NCI-H82 (cell line): ENCODE measurements around the gene HTR3A.

Experiments used
- DNase-seq: peaks from one replicate; lab custom pipeline; 2025; lab: John Stamatoyannopoulos, UW

HTR3A gene

GRCh38 chr11:113979431-113979830, 4.5 kb downstream of the HTR3A start:
- no peak for DNase-seq

- DNase-seq = no peak
These were observed 5.9 kb downstream of the HTR3A start for GRCh38 chr11:113980785-113981184.

- DNase-seq = no peak
These were observed 7.4 kb downstream of the HTR3A start for GRCh38 chr11:113982306-113982705.

- no peak for DNase-seq
These were observed 9.9 kb downstream of the HTR3A start for GRCh38 chr11:113984781-113985180.

- no peak for DNase-seq
These were observed 11.0 kb downstream of the HTR3A start for GRCh38 chr11:113985906-113986305.

- no peak for DNase-seq
These were observed 11.6 kb downstream of the HTR3A start for GRCh38 chr11:113986351-113987140.

- no peak for DNase-seq
These were observed 14.5 kb downstream of the HTR3A start for GRCh38 chr11:113989381-113989780.

GRCh38 chr11:113989916-113990315, 15.0 kb downstream of the HTR3A start:
- no peak for DNase-seq

GRCh38 chr11:113991170-113991569, 16.3 kb downstream of the HTR3A start:
- no peak for DNase-seq

- DNase-seq = peak; percentile 91
These were observed 17.0 kb downstream of the HTR3A start for GRCh38 chr11:113991718-113992458.

- peak; percentile 98 for DNase-seq
These were observed 17.7 kb downstream of the HTR3A start for GRCh38 chr11:113992459-113993110.

- peak; percentile 74 for DNase-seq
These were observed 19.4 kb downstream of the HTR3A start for GRCh38 chr11:113994077-113994954.

- no peak for DNase-seq
These were observed 22.6 kb downstream of the HTR3A start for GRCh38 chr11:113997473-113997872.

GRCh38 chr11:113998574-113998973, 23.7 kb downstream of the HTR3A start:
- no peak for DNase-seq

- DNase-seq = no peak
These were observed 25.6 kb downstream of the HTR3A start for GRCh38 chr11:114000526-114000925.

- DNase-seq = peak; percentile 33
These were observed 26.5 kb downstream of the HTR3A start for GRCh38 chr11:114001416-114001815.

GRCh38 chr11:114008331-114008730, 33.4 kb downstream of the HTR3A start:
- no peak for DNase-seq

- no peak for DNase-seq
These were observed 36.0 kb downstream of the HTR3A start for GRCh38 chr11:114010931-114011330.

- DNase-seq = no peak
These were observed 36.5 kb downstream of the HTR3A start for GRCh38 chr11:114011443-114011842.

GRCh38 chr11:114015117-114015516, 40.2 kb downstream of the HTR3A start:
- DNase-seq = no peak

GRCh38 chr11:114016986-114017385, 42.1 kb downstream of the HTR3A start:
- DNase-seq = no peak

- DNase-seq = no peak
These were observed 42.8 kb downstream of the HTR3A start for GRCh38 chr11:114017723-114018122.
